Endometrial microvascular endothelial cells (primary cell): ENCODE results near the gene PEX5L. TPM values are rescaled to one million over a fixed set of nuclear protein-coding genes. Genes with fewer than 3 reads are reported as not detected.
"Not testable (repeated sequence)": the region's sequence is repeated elsewhere in the genome, so short reads cannot be mapped to it uniquely, and the experiment has no call there.

Experiments
- in situ Hi-C: cut with HindIII; loops from 2 replicates; pipeline ENCODE4 v1.10.0; 2017; ENCODE audit warnings: low sequenced_read_pairs, low pct_unique_long_range_greater_than_20kb; ENCODE audit errors: inconsistent ontology term
- total RNA-seq: library from RNA; depleted of rRNA; stranded (reverse); fragments of >200 nt; gene quantifications from one replicate; pipeline ENCODE4 v1.2.3, GENCODE V29; 2015; ENCODE audit errors: inconsistent ontology term

PEX5L gene
- total RNA-seq = not detected

GRCh38 chr3:180036671-180037455, at the start of gene PEX5L:
Gene PEX5L (minus strand): TSS chr3:180036937. CDS start chr3:180036599, 338 bp downstream.
- in situ Hi-C loops = no loop called here

GRCh38 chr3:180085122-180085710, 48.5 kb upstream of the PEX5L start:
- in situ Hi-C loops = no loop called here

GRCh38 chr3:180082699-180083098, 46.0 kb upstream of the PEX5L start:
- in situ Hi-C loops = no loop called here

DNA sequence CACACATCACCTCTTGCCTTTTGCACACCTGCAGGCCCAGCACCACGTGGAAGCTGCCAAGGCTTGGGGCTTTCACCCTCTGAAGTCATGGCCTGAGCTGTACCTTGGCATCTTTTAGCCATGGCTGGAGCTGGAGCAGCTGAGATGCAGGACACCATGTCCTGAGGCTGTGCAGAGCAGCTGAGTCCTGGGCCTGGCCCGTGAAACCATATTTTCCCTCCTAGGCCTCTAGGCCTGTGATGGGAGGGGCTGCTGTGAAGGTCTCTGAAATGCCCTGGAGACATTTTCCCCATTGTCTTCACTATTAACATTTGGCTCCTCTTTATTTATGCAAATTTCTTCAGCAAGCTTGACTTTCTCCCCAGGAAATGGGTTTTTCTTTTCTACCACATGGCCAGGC, 41.9 kb upstream of the PEX5L start:
- in situ Hi-C loops = no loop called here

- in situ Hi-C loops = no loop called here
Measured at GRCh38 chr3:180073561-180073960, 36.8 kb upstream of the PEX5L start.

- in situ Hi-C loops = no loop called here
Measured at GRCh38 chr3:180072786-180073185, 36.0 kb upstream of the PEX5L start.

DNA sequence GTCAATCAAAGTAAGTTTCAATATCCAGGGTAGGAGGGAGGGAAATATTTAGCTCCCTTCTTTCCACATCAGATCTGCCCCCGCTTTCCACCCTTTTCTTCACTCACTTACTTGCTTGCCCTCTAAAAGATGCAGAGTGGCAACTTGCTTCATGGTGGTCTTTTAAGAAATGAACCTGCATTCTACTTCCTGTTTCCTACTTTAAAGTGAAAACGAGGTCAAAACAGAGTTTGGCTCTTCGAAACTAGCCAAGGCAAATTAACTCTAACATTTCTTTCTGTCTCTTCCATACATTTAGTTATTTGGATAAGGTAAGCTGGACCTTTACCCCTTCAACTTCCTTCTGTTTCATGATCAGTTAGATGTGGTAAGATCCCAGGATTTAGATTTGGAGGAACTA, 34.2 kb upstream of the PEX5L start:
- in situ Hi-C loops = no loop called here

DNA sequence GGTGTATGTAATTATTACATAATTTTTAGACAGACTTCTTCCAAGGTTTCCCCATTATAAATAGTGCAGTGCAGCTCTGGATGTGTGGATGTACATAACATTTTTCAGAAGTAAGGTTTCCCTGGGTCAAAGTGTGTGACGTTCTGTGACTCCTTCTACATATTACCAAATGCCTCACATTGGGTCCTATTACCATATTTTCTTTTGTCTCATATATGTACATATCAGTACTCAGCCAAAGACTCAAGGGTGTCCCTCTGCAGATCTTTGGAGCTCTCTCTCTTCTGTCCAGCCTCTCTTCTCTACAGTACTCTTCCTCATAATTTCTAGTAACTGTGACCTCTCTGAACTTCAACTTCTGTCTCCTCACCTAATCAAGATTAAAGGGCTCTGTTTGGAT, 31.3 kb upstream of the PEX5L start:
- in situ Hi-C loops = no loop called here

GRCh38 chr3:180066598-180066997, 29.9 kb upstream of the PEX5L start:
- in situ Hi-C loops = no loop called here

DNA sequence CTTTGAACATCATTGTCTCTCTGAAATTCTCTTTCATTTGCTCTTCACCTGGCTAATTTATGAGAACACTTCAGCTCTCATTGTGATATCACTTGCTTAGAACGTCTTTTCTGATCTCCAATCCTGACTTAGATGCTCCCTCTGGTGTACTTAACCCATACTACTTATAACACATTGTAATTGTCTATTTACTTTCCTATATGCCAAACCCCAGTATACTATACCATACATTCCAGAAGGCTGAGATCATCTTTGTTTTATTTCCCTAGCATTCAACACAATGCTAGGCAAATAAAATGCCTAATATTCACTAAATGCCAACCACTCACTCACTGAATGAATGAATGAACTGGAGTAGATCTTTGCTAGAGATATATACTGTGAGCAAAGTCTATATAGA, 27.0 kb upstream of the PEX5L start:
- in situ Hi-C loops = no loop called here

DNA sequence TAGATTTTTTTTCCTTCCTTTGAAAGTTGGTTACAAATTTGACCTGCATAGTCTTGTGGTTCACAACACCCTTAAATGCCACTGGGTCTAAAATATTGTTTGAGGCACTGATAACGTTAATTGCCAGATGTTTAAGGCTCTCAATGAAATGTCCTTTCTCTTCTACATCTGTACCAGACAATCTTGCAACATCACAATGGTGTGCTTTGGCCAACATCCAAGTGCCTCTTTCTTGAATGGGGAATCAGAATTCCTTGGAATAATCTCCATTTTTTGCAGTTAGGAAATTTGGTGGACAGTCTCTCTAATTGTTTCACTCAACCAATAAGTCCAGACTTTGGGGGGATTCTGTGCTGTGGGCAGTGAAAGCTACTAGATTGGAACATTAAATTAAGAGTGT, 26.0 kb upstream of the PEX5L start:
- in situ Hi-C loops = no loop called here

- in situ Hi-C loops = no loop called here
Measured at GRCh38 chr3:180059356-180059755, 22.6 kb upstream of the PEX5L start.

DNA sequence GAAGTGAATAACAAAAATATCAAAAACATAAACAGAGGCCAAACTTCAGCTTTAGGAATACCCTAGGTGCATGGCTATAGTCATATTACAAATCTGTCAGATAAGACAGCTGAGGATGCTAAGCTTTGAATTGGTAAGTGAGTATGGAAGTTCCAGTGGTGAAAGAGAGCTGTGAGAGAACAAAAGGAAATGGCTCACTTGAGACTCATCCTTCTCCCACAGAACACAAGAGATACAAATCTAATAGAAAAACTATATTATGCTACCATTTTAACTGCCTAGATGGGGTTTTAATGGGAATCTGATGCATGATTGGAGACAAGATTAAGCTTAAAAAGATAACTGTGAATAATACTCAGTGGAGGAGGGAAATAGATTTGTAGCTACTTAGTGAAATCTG, 21.5 kb upstream of the PEX5L start:
- in situ Hi-C loops = no loop called here

DNA sequence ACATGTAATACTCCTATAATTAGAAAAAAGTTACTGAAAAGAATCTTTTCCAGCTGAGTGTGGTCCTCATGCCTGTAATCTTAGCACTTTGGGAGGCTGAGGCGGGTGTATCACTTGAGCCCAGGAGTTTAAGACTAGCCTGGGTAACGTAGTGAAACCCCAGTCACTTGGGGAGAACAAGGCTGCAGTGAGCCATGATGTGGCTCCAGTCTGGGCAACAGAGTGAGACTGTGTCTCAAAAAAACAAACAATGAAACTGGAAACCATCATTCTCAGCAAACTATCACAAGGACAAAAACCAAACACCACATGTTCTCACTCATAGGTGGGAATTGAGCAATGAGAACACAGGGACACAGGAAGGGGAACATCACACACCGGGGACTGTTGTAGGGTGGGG, 18.9 kb upstream of the PEX5L start:
- in situ Hi-C loops = not testable (repeated sequence)

DNA sequence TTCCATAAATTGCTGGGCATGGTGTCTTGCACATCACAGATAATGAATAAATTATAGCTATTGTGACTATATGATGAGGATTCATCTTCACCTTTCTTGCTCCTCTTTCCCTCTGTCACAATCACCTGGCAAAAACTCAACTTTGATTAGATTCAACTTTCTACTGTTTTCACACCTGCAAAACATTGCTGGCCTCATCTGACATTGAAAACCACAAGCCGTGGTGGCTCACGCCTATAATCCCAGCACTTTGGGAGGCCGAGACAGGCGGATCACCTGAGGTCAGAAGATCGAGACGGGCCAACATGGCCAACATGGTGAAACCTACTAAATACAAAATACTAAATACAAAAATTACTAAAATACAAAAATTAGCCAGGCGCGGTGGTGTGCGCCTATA, 12.7 kb upstream of the PEX5L start:
- in situ Hi-C loops = no loop called here

GRCh38 chr3:180048840-180049239, 12.1 kb upstream of the PEX5L start:
- in situ Hi-C loops = no loop called here

GRCh38 chr3:180048103-180048502, 11.4 kb upstream of the PEX5L start:
- in situ Hi-C loops = no loop called here

DNA sequence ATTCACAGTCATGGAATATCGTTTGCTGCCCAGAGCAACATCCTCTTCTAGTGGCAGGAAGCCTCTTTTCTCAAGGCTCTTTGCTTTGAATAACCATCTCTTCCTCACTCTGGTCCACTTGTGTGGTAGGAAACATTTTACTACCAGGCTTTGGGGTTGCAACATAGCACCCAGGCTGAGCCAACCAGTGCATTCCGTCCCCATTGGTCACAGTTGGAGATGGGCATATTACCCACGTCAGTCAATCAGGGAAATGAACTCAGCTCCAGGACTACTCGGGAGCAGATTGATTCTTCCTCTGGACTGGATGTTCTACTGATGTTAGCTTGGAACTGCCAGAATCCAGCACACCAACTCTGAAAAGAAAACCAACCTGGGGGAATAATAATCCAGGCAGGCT, 4.2 kb upstream of the PEX5L start:
- in situ Hi-C loops = no loop called here

GRCh38 chr3:180036092-180036670, 556 bp downstream of the PEX5L start:
- in situ Hi-C loops = no loop called here

DNA sequence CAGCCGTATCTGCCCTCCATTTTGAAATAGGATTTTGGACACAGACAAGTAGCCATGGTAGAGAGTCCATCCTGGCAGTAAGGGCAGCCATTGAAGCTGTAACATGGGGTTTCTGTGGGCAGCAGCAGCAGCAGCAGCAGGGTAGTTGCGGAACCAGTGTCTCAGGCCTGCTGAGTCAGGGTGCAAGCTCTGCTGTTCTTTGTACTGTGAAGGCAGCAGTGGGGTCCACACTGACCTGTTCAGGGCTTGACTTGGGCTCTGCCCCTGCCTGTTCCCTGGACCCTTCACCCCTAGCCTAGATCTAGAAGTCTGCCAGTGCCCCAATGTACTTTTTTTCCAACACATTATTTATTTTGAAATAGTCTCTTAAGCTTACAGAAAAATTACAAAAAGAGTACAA, 9.7 kb downstream of the PEX5L start:
- in situ Hi-C loops = no loop called here
